ENCODE measurements around the gene GTF3C1. TPM values are rescaled to one million over a fixed set of nuclear protein-coding genes. Genes with fewer than 3 reads are reported as not detected.

Gene GTF3C1, protein sequence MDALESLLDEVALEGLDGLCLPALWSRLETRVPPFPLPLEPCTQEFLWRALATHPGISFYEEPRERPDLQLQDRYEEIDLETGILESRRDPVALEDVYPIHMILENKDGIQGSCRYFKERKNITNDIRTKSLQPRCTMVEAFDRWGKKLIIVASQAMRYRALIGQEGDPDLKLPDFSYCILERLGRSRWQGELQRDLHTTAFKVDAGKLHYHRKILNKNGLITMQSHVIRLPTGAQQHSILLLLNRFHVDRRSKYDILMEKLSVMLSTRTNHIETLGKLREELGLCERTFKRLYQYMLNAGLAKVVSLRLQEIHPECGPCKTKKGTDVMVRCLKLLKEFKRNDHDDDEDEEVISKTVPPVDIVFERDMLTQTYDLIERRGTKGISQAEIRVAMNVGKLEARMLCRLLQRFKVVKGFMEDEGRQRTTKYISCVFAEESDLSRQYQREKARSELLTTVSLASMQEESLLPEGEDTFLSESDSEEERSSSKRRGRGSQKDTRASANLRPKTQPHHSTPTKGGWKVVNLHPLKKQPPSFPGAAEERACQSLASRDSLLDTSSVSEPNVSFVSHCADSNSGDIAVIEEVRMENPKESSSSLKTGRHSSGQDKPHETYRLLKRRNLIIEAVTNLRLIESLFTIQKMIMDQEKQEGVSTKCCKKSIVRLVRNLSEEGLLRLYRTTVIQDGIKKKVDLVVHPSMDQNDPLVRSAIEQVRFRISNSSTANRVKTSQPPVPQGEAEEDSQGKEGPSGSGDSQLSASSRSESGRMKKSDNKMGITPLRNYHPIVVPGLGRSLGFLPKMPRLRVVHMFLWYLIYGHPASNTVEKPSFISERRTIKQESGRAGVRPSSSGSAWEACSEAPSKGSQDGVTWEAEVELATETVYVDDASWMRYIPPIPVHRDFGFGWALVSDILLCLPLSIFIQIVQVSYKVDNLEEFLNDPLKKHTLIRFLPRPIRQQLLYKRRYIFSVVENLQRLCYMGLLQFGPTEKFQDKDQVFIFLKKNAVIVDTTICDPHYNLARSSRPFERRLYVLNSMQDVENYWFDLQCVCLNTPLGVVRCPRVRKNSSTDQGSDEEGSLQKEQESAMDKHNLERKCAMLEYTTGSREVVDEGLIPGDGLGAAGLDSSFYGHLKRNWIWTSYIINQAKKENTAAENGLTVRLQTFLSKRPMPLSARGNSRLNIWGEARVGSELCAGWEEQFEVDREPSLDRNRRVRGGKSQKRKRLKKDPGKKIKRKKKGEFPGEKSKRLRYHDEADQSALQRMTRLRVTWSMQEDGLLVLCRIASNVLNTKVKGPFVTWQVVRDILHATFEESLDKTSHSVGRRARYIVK (N-terminal part only)
- 100 to 1,000 TPM; 129 to 276 (median 181) TPM for total RNA-seq

DNA sequence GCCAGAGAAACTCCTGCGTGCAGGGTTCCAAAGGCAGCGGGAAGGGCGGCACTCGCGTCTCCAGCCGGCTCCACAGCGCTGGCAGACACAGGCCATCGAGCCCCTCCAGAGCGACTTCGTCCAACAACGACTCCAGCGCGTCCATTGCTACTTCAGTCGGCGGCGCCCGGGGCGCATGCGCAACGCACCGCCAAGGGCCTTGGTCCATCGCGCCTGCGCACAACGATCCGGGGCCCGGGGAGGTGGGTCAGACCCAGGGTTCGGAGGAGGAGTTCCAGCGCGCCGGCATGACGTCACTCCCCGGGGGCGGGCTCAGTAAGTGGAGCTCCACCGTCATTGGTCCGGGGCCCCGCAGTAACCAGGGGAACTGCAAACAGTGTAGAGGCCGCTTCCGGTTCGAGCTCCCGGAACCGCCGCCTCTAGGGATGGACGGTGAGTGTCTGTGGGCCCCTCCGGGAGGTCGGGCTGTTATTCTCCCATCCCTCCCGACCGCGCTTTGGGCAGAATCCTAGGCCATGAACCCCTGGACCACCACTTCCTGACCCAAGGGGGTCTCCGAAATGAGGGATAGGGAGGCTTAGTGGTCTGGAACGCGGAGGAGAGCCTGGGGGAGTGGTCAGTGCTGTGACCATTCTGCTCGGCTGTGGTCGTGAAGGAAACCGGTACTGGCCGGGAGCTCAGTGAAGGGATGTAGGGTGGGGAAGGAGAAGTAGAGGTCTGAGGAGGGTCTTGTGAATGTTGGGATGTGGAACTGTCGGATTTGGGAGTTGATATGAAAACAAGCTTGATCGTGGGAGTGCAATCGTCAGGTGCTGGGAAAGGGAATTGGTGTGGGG lies at the start of gene GTF3C1, which contains the start of gene KATNIP:
TSS of gene GTF3C1 (minus strand) at position 168 of the 836 bp plus-strand sequence. CDS start at position 145, 23 bp downstream.
TSS of gene KATNIP (plus strand) at position 399 of the 836 bp plus-strand sequence. CDS start at position 426, 27 bp downstream.
- WGBS: under 1% methylated on average over 48 of the region's 59 CpGs
- peak; percentile 100 for DNase-seq (ENCODE audit: low spot score in 2 of 2)
- no peaks in the 10 kb centered on the region for H3K27me3 ChIP-seq
- H3K4me3 ChIP-seq: peak within 1 kb of the TSS; percentile 83
- H3K27ac ChIP-seq: peak within 1 kb of the TSS; percentile 81
- peaks cover 2% of the 10 kb centered on the region for H3K36me3 ChIP-seq
- H3K4me1 ChIP-seq: peaks cover 51% of the 10 kb centered on the region
- H3K9me3 ChIP-seq: no peaks in the 10 kb centered on the region
- TF ChIP-seq POLR2A (IDR thresholded peaks at IDR 0.05) (peak; percentile 42 to 64), EP300 (IDR thresholded peaks at IDR 0.05) (no peak), POLR2AphosphoS5 (IDR thresholded peaks at IDR 0.05) (peak in 2 of 3 donors; percentile 32 to 74)
- TF ChIP-seq, protein P1, sequence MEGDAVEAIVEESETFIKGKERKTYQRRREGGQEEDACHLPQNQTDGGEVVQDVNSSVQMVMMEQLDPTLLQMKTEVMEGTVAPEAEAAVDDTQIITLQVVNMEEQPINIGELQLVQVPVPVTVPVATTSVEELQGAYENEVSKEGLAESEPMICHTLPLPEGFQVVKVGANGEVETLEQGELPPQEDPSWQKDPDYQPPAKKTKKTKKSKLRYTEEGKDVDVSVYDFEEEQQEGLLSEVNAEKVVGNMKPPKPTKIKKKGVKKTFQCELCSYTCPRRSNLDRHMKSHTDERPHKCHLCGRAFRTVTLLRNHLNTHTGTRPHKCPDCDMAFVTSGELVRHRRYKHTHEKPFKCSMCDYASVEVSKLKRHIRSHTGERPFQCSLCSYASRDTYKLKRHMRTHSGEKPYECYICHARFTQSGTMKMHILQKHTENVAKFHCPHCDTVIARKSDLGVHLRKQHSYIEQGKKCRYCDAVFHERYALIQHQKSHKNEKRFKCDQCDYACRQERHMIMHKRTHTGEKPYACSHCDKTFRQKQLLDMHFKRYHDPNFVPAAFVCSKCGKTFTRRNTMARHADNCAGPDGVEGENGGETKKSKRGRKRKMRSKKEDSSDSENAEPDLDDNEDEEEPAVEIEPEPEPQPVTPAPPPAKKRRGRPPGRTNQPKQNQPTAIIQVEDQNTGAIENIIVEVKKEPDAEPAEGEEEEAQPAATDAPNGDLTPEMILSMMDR (IDR thresholded peaks at IDR 0.05): no peak

DNA sequence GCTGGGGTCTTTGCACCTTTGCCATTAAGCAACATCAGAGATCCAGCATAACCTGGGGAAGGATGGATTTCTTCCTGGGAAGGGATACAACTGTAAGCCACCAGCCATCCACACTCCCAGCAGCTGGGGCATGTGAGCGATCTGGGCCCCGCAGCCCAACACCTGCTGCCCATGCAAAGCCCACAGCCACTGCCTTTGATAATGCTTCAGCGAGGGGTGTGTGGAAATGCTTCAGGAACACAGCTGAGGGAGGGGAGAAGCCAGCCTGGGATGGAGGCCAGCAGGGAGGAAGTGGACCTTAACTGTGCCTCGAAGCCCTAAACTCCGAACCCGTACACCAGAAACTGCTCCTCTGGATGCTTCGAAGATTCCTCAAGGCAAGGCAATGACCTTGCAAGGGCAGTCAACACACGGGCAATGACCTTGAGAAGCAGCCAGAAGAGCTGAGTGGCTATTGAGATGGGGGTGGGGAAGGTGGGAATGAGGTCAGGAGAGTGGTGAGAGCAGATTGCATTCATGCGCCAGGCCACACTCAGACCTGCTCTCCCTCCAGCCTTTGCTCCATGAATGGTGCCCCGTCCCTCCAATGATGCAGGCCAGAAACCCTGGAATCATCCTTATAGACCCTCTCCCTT lies 49.3 kb upstream of the GTF3C1 start:
- DNase-seq (ENCODE audit: low spot score in 2 of 2): no peak
- Histone ChIP-seq H3K36me3 (no peaks in the 10 kb centered on the region), H3K27me3 (no peaks in the 10 kb centered on the region), H3K27ac (no peak overlapping the region), H3K9me3 (no peaks in the 10 kb centered on the region), H3K4me1 (peaks cover 4% of the 10 kb centered on the region), H3K4me3 (no peak overlapping the region)
- TF ChIP-seq POLR2AphosphoS5 (IDR thresholded peaks at IDR 0.05): no peak
- TF ChIP-seq, protein P1 (IDR thresholded peaks at IDR 0.05): no peak
- TF ChIP-seq POLR2A (IDR thresholded peaks at IDR 0.05): no peak
- no peak for TF ChIP-seq EP300 (IDR thresholded peaks at IDR 0.05)
- WGBS: 91% methylated on average over 9 of the region's 10 CpGs

DNA sequence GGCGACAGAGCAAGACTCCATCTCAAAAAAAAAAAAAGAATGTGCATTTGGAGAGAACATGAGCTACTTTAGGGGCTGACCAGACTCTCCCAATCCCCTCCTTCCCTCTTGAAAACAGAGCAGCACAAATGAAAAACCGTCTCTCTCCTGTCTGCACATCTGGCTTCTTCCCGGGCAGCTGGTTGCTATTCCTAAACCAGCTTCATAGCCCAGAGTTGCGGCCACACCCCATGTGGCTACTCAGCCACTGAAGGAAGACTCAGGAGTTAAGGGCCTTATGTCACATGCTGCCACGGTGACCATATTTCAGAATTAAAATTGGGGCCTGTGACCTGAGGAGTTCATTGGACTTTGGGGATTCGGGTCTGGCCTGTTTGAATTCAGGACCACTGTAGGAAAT lies 48.5 kb upstream of the GTF3C1 start:
- no peak for DNase-seq (ENCODE audit: low spot score in 2 of 2)
- WGBS: 62% methylated on average over 6 of the region's 6 CpGs
- Histone ChIP-seq H3K36me3 (no peaks in the 10 kb centered on the region), H3K27me3 (no peaks in the 10 kb centered on the region), H3K4me3 (no peak overlapping the region), H3K4me1 (peaks cover 4% of the 10 kb centered on the region), H3K27ac (no peak overlapping the region), H3K9me3 (no peaks in the 10 kb centered on the region)
- TF ChIP-seq POLR2AphosphoS5 (IDR thresholded peaks at IDR 0.05) (no peak), POLR2A (IDR thresholded peaks at IDR 0.05) (no peak), EP300 (IDR thresholded peaks at IDR 0.05) (no peak)
- TF ChIP-seq, protein P1 (IDR thresholded peaks at IDR 0.05): no peak

DNA sequence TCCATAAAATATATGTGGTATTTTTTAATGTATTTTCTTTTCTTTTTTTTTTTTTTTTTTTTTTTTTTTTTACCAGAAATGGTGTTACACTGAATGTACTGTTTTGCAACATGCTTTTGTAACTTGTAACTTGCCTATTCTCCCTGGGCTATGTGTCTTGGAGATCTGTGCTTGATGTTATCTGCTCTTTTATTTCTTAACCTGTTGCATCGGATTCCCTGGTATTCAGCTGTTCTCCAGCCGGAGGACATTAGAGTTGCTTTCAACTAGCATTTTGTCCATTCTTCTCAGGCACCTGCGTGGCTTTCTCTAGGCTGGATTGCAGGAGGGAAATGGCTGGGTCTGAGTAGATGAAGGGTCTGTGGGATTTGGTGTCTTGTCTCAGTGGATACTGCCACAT lies 47.6 kb upstream of the GTF3C1 start:
- H3K4me1 ChIP-seq: peaks cover 4% of the 10 kb centered on the region
- no peaks in the 10 kb centered on the region for H3K9me3 ChIP-seq
- WGBS: 70% methylated on average over 3 of the region's 3 CpGs
- H3K36me3 ChIP-seq: no peaks in the 10 kb centered on the region
- TF ChIP-seq, protein P1 (IDR thresholded peaks at IDR 0.05): no peak
- no peak for TF ChIP-seq POLR2A (IDR thresholded peaks at IDR 0.05)
- no peak for TF ChIP-seq POLR2AphosphoS5 (IDR thresholded peaks at IDR 0.05)
- TF ChIP-seq EP300 (IDR thresholded peaks at IDR 0.05): no peak
- no peak overlapping the region for H3K4me3 ChIP-seq
- H3K27ac ChIP-seq: no peak overlapping the region
- H3K27me3 ChIP-seq: no peaks in the 10 kb centered on the region
- DNase-seq (ENCODE audit: low spot score in 2 of 2): no peak
